CD4-positive, alpha-beta T cell (primary cell): ENCODE results near the gene SMIM5. TPM values are rescaled to one million over a fixed set of nuclear protein-coding genes. Genes with fewer than 3 reads are reported as not detected.

Source experiments
- ATAC-seq: fragments of 200-7000 bp; cut with Tn5 transposase; one replicate; pipeline ENCODE4 v1.10.0; 2022; ENCODE audit warnings: mild to moderate bottlenecking; ENCODE audit not compliant: poor library complexity
- CTCF ChIA-PET: fragments of 350-600 bp; sonication (Branson Sonifier 250); formaldehyde crosslinking; loops from one replicate; lab custom pipeline; 2021; ENCODE audit warnings: antibody characterized with exemption, inconsistent platforms; lab: Charles Lee
- POLR2A ChIA-PET: fragments of 350-600 bp; sonication (Branson Sonifier 250); formaldehyde crosslinking; loops from one replicate; lab custom pipeline; 2021; ENCODE audit warnings: antibody characterized with exemption, inconsistent platforms; lab: Charles Lee
- DNase-seq, 14 experiments: peaks; one replicate each; pipeline ENCODE4 v3.0.0-alpha.2; 2013 to 2020; ENCODE audit warnings: mixed read lengths in 2 of 14
- H3K27ac ChIP-seq, 2 donors: one replicate each; pipeline versions ENCODE4 v1.5.1 to v1.7.0; 2013; ENCODE audit warnings: low read length in 2 of 2, low read depth in 1 of 2, mild to moderate bottlenecking in 1 of 2
- H3K27me3 ChIP-seq, 2 experiments: 1 replicate in 1 of 2; 2 replicates in 1 of 2; pipeline versions ENCODE4 v1.6.1 to v1.7.0; 2013; ENCODE audit warnings: low read length in 2 of 2, control low read depth in 1 of 2, mild to moderate bottlenecking in 1 of 2, moderate library complexity in 1 of 2; ENCODE audit not compliant: insufficient read depth in 2 of 2, control insufficient read depth in 1 of 2
- H3K36me3 ChIP-seq: one replicate; pipeline ENCODE4 v1.6.1; 2013; ENCODE audit warnings: low read length, control low read depth; ENCODE audit not compliant: insufficient read depth
- H3K4me1 ChIP-seq: one replicate; pipeline ENCODE4 v1.6.1; 2013; ENCODE audit warnings: low read length, control low read depth; ENCODE audit not compliant: insufficient read depth
- H3K4me3 ChIP-seq: one replicate; pipeline ENCODE4 v1.5.1; 2013; ENCODE audit warnings: mild to moderate bottlenecking, low read length, moderate library complexity
- H3K9me3 ChIP-seq, 2 experiments: 1 replicate in 1 of 2; 2 replicates in 1 of 2; pipeline versions ENCODE4 v1.6.1 to v1.7.0; 2013; ENCODE audit warnings: low read length in 2 of 2, mild to moderate bottlenecking in 2 of 2, control low read depth in 1 of 2, moderate library complexity in 1 of 2; ENCODE audit not compliant: control insufficient read depth in 1 of 2, insufficient read depth in 1 of 2
- H3K27ac Mint-ChIP-seq: one replicate; pipeline ENCODE4 v1.8.0; 2020; ENCODE audit warnings: mixed read lengths
- H3K27me3 Mint-ChIP-seq: one replicate; pipeline ENCODE4 v1.8.0; 2021; ENCODE audit warnings: mixed read lengths
- H3K36me3 Mint-ChIP-seq: one replicate; pipeline ENCODE4 v1.8.0; 2021; ENCODE audit warnings: low read depth, mixed read lengths
- H3K4me1 Mint-ChIP-seq: one replicate; pipeline ENCODE4 v1.8.0; 2021; ENCODE audit warnings: low read depth, mixed read lengths
- H3K4me3 Mint-ChIP-seq: one replicate; pipeline ENCODE4 v1.8.0; 2020; ENCODE audit warnings: mild to moderate bottlenecking, mixed read lengths
- H3K9me3 Mint-ChIP-seq: one replicate; pipeline ENCODE4 v1.8.0; 2020; ENCODE audit warnings: mixed read lengths
- CTCF ChIP-seq: fragments of 200-600 bp; IDR thresholded peaks from one replicate; pipeline ENCODE4 v1.8.0; 2022; ENCODE audit warnings: antibody characterized with exemption, mild to moderate bottlenecking
- intact Hi-C, 2 experiments: fragments of 100-400 bp; cut with DNase I in 1 of 2; cut with micrococcal nuclease in 1 of 2; formaldehyde crosslinking; loops; one replicate each; pipeline versions ENCODE4 v1.15.1 to v1.9.0; 2023 to 2025; cut with DNase I, micrococcal nuclease
- total RNA-seq, 174 experiments: library from RNA in 2 of 174; stranded (reverse) in 2 of 174; gene quantifications; one replicate each; pipeline ENCODE4 v1.2.3 and lab custom pipeline; 2021 to 2026

Gene SMIM5
- total RNA-seq, 2 experiments from 2014 or later: 0.75 to 1.3 TPM

- Histone ChIP-seq H3K27ac (no peak overlapping the region), H3K4me3 (no peak overlapping the region)
- CTCF ChIA-PET: no interaction called here
Observed at GRCh38 chr17:75642182-75642783, 9.0 kb downstream of the SMIM5 start.

GRCh38 chr17:75642784-75643642 lies 9.8 kb downstream of the SMIM5 start:
- H3K27me3 Mint-ChIP-seq: no peaks in the 10 kb centered on the region
- Histone ChIP-seq H3K36me3 (peaks cover 12% of the 10 kb centered on the region), H3K27ac (no peak overlapping the region), H3K4me3 (no peak overlapping the region), H3K9me3 (no peaks in the 10 kb centered on the region), H3K4me1 (peaks cover 8% of the 10 kb centered on the region), H3K27me3 (no peaks in the 10 kb centered on the region)
- ChIA-PET CTCF (no interaction called here), POLR2A (no interaction called here)
- no peak overlapping the region for H3K27ac Mint-ChIP-seq
- H3K4me3 Mint-ChIP-seq: no peak overlapping the region
- no peak for ATAC-seq
- TF ChIP-seq CTCF: no peak
- peaks cover 5% of the 10 kb centered on the region for H3K36me3 Mint-ChIP-seq
- DNase-seq: no peak
- intact Hi-C loops: no loop called here
- H3K4me1 Mint-ChIP-seq: no peaks in the 10 kb centered on the region
- no peaks in the 10 kb centered on the region for H3K9me3 Mint-ChIP-seq

More at GRCh38 chr17:75642182-75642783, 9.0 kb downstream of the SMIM5 start:
- H3K27me3 Mint-ChIP-seq: no peaks in the 10 kb centered on the region
- H3K4me3 Mint-ChIP-seq: no peak overlapping the region
- no peak for TF ChIP-seq CTCF
- H3K9me3 Mint-ChIP-seq: no peaks in the 10 kb centered on the region
- no peaks in the 10 kb centered on the region for H3K36me3 Mint-ChIP-seq
- intact Hi-C loops: no loop called here
- no peaks in the 10 kb centered on the region for H3K4me1 Mint-ChIP-seq
- Histone ChIP-seq H3K27me3 (no peaks in the 10 kb centered on the region), H3K9me3 (no peaks in the 10 kb centered on the region), H3K36me3 (peaks cover 11% of the 10 kb centered on the region), H3K4me1 (peaks cover 8% of the 10 kb centered on the region)
- POLR2A ChIA-PET: no interaction called here
- H3K27ac Mint-ChIP-seq: no peak overlapping the region
- DNase-seq: no peak
- no peak for ATAC-seq

GRCh38 chr17:75643643-75644017 lies 10.4 kb downstream of the SMIM5 start:
- DNase-seq: no peak
- intact Hi-C loops: no loop called here
- ChIA-PET CTCF (no interaction called here), POLR2A (no interaction called here)
- Histone ChIP-seq H3K4me3 (no peak overlapping the region), H3K4me1 (peaks cover 8% of the 10 kb centered on the region), H3K27ac (no peak overlapping the region), H3K36me3 (peaks cover 12% of the 10 kb centered on the region), H3K9me3 (no peaks in the 10 kb centered on the region), H3K27me3 (no peaks in the 10 kb centered on the region)
- Mint-ChIP-seq H3K36me3 (peaks cover 8% of the 10 kb centered on the region), H3K27ac (no peak overlapping the region), H3K4me3 (no peak overlapping the region), H3K9me3 (no peaks in the 10 kb centered on the region), H3K27me3 (no peaks in the 10 kb centered on the region), H3K4me1 (no peaks in the 10 kb centered on the region)
- no peak for ATAC-seq
- TF ChIP-seq CTCF: no peak
